HFFc6 (cell line): ENCODE results near the gene FSTL4. TPM values are rescaled to one million over a fixed set of nuclear protein-coding genes. Genes with fewer than 3 reads are reported as not detected.

Source experiments
- DNase-seq: peaks from one replicate; pipeline ENCODE4 v3.0.0-alpha.2; 2018
- H3K27ac Mint-ChIP-seq: 2 replicates; pipeline ENCODE4 v1.8.0; 2020; ENCODE audit warnings: mild to moderate bottlenecking, mixed read lengths
- H3K27me3 Mint-ChIP-seq: 2 replicates; pipeline ENCODE4 v1.8.0; 2021; ENCODE audit warnings: mild to moderate bottlenecking, moderate library complexity, mixed read lengths; ENCODE audit not compliant: insufficient read depth
- H3K36me3 Mint-ChIP-seq: 2 replicates; pipeline ENCODE4 v1.8.0; 2021; ENCODE audit warnings: low read depth, mixed read lengths
- H3K4me1 Mint-ChIP-seq: 2 replicates; pipeline ENCODE4 v1.8.0; 2020; ENCODE audit warnings: low read depth, mixed read lengths
- H3K4me3 Mint-ChIP-seq: 2 replicates; pipeline ENCODE4 v1.8.0; 2020; ENCODE audit warnings: mild to moderate bottlenecking, moderate library complexity, mixed read lengths
- H3K9me3 Mint-ChIP-seq: 2 replicates; pipeline ENCODE4 v1.8.0; 2020; ENCODE audit warnings: mild to moderate bottlenecking, mixed read lengths
- CTCF ChIP-seq: fragments of 200-600 bp; sonication (generic); IDR thresholded peaks from 2 replicates; pipeline ENCODE4 v1.5.0; 2021; ENCODE audit warnings: antibody characterized with exemption, mild to moderate bottlenecking
- total RNA-seq, 6 experiments: library from RNA; stranded (reverse); fragmentation: NEBNext Ultra II Directional; extraction: Animal tissue kit (Norgen Biotek cat#: 25700); gene quantifications; 2 replicates in 1 of 6; 3 replicates in 5 of 6; pipeline ENCODE4 v1.2.3, GENCODE V29; 2021

FSTL4 gene
- total RNA-seq, 6 experiments from 2014 or later = not detected

DNA sequence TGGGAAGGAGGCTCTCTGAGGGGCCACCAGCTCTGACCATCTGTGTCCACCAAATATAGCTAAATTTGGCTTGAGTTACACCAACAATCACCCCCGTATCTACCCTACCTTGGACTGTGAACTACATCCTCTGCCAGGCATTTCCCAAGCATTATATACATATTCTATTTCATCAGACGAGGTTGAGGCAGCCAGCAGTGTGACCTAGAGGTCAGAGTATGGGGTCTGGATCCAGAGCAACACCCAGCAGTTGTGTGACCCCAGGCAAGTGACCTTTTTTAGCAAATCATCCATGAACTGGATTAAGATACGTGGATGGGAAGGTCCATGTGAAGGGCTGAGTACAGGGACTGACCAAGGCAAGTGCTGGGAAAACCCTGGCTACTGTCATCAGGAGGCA, 379.9 kb downstream of the FSTL4 start:
- no peaks in the 10 kb centered on the region for H3K36me3 Mint-ChIP-seq
- no peak overlapping the region for H3K4me3 Mint-ChIP-seq
- no peak overlapping the region for H3K27ac Mint-ChIP-seq
- H3K9me3 Mint-ChIP-seq = no peaks in the 10 kb centered on the region
- no peaks in the 10 kb centered on the region for H3K4me1 Mint-ChIP-seq
- no peak for TF ChIP-seq CTCF
- H3K27me3 Mint-ChIP-seq = peaks cover 37% of the 10 kb centered on the region
- no peak for DNase-seq

DNA sequence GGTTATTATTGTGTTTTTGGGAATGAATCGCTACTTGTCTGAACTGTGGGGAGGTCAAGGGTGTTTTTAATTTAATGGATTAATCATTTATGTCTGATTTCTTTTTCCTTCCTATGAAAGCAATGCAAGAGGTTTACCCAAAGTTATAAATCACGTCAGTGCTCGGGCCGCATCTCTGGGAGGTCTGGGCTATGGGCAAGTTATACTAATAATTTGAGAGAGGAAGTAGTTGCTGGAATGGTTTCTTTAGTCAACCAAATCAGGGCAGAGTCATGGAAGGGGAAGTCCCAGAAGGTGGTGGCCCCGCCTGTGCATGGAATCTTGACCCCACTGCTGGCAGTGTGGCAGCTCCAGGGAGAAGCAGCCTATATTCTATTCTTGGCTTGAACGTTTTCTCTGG, 380.3 kb downstream of the FSTL4 start:
- TF ChIP-seq CTCF = no peak
- no peak for DNase-seq
- Mint-ChIP-seq H3K36me3 (no peaks in the 10 kb centered on the region), H3K4me3 (no peak overlapping the region), H3K9me3 (no peaks in the 10 kb centered on the region), H3K27me3 (peaks cover 36% of the 10 kb centered on the region), H3K27ac (no peak overlapping the region), H3K4me1 (no peaks in the 10 kb centered on the region)

DNA sequence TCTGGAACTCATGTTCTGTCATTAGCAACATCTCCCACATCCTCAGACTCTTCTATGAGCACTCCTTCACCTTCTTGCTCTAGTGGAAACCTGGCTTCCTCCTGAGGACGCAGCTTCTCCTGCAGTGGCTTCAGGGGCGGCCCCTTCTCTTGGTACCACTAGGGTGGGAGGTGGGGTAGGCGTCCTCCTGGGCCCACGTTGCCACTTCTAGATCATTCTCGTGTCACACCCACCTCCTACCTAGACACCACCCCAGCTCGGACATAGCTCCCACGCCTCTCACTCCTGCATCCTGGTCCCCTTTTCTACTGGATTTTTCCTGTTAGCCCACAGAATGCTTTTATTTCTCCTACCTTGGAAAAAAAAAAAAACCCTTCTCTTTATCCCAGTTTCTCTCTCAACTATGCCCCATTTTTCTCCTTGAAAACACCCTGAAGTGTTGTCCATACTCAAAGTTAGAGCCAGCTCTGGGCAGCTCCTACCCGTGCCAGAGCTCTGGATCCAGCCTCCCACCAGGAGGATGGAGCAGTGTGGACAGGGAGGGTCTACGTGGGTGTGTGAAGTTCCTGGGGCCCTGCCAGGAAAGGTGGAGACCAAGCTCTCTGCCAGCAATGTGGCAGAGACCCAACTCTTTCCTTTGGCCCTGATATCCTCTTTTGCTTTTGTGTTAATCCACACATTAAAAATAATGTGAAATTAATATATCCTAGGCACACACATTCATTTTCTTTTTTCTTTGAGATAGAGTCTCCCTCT, 381.3 kb downstream of the FSTL4 start:
- no peaks in the 10 kb centered on the region for H3K4me1 Mint-ChIP-seq
- DNase-seq = no peak
- no peaks in the 10 kb centered on the region for H3K9me3 Mint-ChIP-seq
- TF ChIP-seq CTCF = no peak
- peaks cover 38% of the 10 kb centered on the region for H3K27me3 Mint-ChIP-seq
- H3K36me3 Mint-ChIP-seq = no peaks in the 10 kb centered on the region
- no peak overlapping the region for H3K4me3 Mint-ChIP-seq
- no peak overlapping the region for H3K27ac Mint-ChIP-seq

DNA sequence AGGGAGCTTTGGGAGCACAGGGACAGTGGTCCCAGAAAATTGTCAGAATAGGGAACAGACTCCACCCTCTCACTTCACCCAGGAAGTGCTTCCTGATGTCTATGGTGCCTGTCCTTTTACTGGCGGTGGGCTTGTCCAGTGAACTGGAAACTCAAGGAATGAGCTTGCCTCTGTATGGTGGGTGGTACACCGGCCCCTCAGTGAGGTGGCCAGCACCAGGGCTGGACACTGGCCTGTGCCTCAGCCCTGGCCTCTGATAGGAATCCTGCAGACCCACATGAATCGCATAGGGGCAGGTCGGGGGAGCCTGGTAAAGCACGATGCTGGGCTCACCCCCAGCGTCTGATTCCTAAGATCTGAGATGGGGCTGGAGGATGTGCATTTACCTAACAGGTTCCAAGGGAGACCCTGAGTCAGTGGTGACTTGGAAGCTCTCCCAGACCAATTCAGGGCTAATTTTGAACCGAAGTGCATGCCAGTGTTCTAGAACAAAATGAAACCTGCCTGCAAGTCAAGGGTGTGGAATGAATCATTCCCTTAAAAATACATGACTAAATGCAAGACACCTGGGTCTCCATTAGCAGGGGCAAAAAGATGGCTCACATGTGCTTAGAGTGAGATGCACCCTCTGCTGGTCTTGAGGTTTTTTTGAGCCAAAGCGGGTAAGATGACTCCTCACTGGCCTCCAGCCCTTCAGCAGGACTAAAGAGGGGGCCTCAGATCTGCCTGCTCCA, 382.2 kb downstream of the FSTL4 start:
- no peak for DNase-seq

GRCh38 chr5:133228316-133228715, 384.0 kb downstream of the FSTL4 start:
- H3K4me3 Mint-ChIP-seq = no peak overlapping the region
- no peaks in the 10 kb centered on the region for H3K4me1 Mint-ChIP-seq
- H3K27ac Mint-ChIP-seq = no peak overlapping the region
- no peak for TF ChIP-seq CTCF
- DNase-seq = no peak
- peaks cover 43% of the 10 kb centered on the region for H3K27me3 Mint-ChIP-seq
- H3K9me3 Mint-ChIP-seq = no peaks in the 10 kb centered on the region
- no peaks in the 10 kb centered on the region for H3K36me3 Mint-ChIP-seq

More for the DNA sequence above, 382.2 kb downstream of the FSTL4 start:
- Mint-ChIP-seq H3K9me3 (no peaks in the 10 kb centered on the region), H3K4me1 (no peaks in the 10 kb centered on the region), H3K27ac (no peak overlapping the region), H3K36me3 (no peaks in the 10 kb centered on the region), H3K27me3 (peaks cover 37% of the 10 kb centered on the region), H3K4me3 (no peak overlapping the region)
- no peak for TF ChIP-seq CTCF
